DMS 273 (cell line): ENCODE results near the gene LTBP1.
A peak's percentile ranks its signal among the peaks of the same experiment; 100 is the strongest.

Source experiments
- DNase-seq: peaks from one replicate; lab custom pipeline; 2025; ENCODE audit not compliant: unreplicated experiment; lab: John Stamatoyannopoulos, UW

Gene LTBP1

GRCh38 chr2:32930436-32930835, 16.3 kb upstream of the LTBP1 start:
- DNase-seq, result no peak

DNA sequence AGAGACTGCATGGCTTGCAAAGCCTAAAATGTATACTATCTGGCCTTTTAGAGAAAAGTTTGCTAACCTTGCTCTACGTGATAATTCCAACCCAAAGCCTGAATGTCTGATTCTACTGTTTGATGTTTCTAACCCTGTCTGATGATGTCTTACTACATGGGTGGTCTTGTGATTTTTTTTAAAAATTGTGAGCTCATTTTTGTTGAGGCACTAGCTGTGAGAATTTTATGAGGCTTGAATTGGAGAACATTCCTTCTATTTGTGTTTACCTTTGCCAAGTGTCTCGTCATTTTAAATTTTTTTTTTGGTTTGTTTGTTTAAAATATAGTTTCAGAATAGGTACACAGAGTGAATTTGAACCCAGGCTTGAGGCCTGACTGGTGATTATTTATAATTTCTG, 15.2 kb upstream of the LTBP1 start:
- no peak for DNase-seq

DNA sequence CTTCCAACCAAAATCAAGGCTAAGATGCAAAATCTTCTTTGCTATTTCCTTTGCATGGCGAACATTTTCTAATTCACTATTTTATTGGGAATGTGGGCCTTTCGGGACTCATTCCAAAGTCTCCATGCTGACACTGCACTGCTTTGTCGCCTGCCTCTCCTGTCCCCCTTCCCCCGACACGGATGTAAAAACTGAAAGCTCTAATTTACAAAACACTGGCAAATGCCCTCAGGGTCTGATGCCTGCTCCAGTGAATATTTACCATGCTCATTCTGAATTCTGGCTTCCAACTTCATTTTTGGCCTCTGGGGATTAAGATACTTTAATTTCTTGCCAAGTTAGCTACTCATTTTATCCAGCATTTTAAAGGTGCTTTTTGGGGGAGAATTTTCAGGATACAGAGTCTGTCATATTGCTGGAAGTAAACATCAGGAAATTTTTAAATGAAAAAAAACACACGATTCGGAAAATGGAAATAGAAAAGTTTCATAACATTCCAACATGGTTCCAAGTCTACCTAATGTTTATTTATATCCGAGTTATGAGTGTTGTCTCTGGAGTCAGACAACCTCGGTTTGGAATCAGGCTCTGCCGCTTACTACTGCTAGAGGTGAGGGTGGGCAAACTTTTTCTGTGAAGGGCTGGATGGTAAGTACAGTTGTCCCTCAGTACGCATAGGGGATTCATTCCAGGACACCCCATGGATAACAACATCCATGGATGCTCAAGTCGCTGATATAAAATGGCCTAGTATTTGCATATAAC, 14.6 kb upstream of the LTBP1 start:
- DNase-seq, result no peak

DNA sequence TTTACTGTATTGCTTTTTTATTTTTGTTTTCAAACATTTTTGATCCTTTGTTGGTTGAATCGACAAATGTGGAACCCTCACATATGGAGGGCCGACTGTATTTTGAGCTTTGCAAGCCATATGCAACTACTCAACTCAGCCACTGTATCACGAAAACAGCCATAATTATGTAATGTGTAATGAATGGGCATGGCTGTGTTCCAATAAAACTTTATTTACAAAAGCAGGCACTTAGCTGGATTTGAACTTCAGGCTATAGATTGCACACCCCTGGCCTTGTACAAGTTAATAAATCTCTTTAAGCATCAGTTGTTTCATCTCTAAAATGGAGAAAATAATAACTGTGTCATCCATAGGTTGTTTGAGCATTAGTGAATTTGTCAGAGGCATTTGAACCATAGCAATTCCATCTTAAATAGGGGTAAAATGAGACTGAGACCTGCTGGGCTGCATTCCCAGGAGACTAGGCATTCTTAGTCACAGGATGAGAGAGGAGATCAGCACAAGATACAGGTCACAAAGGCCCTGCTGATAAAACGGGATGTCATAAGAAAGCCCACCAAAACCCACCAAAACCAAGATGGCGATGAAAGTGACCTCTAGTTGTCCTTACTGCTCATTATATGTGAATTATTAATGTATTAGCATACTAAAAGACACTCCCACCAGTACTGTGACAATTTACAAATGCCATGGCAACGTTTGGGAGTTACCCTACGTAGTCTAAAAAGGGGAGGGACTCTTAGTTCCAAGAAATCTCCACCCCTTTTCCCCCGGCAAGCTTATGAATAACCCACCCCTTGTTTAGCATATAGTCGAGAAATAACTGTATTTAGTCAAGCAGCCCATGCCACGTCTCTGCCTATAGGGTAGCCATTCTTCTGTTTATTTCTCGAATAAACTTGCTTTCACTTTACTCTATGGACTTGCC, 13.7 kb upstream of the LTBP1 start:
- no peak for DNase-seq

GRCh38 chr2:32933756-32934095, 13.0 kb upstream of the LTBP1 start:
- DNase-seq, result no peak

DNA sequence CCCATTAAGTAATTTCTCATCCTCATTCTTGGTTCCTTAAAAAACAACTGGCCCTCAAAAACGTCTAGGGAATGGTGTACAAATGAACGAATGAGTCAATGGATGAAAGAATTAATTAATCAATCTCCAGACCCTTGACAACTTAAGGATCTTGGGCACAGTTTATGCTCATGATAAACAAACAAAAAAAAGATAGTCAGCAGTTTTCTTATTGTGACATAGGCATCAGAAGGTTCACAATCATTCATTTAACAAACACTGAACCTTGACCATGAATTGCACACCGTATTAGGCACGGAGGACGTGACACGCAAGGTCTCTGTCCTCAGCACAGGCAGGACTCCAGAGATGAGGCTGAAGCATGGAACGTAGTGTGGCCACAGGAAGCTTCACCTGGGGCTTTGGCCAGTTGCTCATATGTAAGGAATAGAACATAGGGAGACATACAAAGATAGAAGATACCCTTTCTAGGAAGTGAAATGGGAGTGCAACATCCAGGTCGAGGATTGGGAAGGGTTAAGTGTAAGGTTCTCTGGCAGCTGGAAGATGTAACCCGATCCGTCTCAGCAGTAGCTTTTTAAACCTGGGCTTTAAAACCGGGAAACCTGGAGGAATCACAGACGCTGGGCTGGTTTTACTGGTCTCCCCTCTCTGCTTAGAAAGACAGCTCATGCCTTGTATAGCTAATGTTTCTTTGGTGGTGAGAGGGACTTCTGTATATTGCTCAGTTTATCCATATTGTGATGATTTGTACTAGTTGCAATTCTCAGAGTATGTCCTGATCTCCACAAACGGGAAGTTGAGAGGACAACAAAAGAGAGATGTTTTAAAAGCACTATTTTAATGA, 8.9 kb upstream of the LTBP1 start:
- peak; percentile 62 for DNase-seq

DNA sequence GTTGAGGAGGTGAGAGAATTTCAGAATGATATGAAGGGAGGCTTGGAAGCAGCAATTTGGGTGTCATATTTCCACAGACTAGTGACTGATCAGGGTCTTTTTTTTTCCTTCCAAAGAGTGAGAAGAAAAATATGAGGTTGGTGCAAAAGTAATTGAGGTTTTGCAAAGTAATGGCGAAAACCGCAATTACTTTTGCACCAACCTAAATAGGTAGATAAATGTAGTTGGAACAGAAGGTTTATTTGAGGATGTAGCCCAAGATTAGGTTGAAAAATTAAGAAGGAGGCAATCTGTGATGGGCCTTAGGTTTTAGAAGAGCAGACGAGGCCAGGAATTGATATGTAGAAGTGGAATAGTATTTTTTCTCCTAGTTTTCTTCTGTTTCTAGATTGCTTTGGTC, 7.8 kb upstream of the LTBP1 start:
- DNase-seq, result no peak

DNA sequence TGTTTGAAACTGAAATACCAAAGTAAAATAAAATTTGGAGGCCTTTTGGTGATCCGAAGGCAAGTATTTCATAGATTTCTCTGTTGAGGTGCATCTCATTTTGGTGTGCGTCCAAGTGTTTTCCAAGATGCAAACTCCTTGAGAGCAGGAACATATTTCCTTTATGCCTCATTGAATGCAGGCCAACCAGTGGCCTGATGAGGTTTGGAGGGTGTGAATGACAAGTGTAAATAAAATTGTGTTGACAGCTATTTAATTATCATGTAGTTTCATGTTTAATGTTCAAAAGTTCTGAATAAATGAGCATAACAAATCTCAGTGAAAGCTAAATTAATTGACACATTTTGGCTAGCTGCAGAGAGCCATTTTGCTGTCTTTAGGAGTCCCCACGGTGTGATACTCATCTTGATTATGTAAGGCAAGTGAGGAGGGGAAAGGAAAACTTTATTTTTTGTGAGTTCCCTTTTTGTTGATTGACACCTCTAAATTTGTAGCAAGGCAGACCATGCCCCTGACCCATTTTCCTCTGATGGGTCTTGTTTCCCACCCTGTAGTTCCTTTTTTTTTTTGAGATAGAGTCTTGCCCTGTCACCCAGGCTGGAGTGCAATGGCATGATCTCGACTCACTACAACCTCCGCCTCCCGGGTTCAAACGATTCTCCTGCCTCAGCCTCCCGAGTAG, 6.3 kb upstream of the LTBP1 start:
- no peak for DNase-seq

GRCh38 chr2:32941944-32942690, 4.6 kb upstream of the LTBP1 start:
- peak; percentile 16 for DNase-seq

DNA sequence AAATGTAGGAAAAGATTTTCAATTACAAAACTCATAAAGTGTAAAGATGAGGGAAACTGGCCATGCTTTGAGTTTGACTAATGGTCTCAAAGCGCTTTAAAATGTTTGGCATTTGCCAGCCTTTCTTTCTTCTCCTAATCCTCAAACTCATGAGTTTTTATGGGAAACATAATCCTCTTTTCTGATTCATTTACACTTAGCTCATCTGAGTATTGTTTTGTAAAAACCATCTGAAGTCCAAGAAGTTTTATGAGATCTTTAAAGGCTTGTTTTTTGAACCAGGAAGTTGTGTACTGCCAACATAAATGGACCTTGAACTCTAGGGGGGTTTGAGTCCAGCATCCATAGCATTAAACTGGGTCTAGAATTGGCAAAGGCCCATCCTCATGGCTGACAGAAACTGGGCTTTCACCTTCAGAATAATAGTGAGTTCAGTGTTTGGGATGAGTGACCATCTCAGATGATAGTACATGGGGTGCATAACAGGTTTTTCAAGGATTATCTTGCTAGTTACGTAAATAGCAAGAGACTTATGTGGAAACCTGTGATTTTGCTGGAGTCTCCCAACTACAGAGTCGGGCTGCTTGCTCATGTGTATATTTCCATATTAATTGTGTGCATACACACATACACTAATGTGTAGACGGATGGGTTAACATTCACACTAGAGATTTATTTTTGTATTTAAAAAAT, 3.8 kb upstream of the LTBP1 start:
- DNase-seq, result no peak

- no peak for DNase-seq
These were observed 1.5 kb upstream of the LTBP1 start for GRCh38 chr2:32945286-32945685.

- DNase-seq, result peak; percentile 74
These were observed 327 bp downstream of the LTBP1 start for GRCh38 chr2:32947076-32947483.

- peak; percentile 74 for DNase-seq
These were observed 861 bp downstream of the LTBP1 start for GRCh38 chr2:32947484-32948143.

- peak; percentile 11 for DNase-seq
These were observed 1.5 kb downstream of the LTBP1 start for GRCh38 chr2:32948266-32948665.

- DNase-seq, result peak; percentile 64
These were observed 2.5 kb downstream of the LTBP1 start for GRCh38 chr2:32949260-32949659.

GRCh38 chr2:32951672-32952071, 4.9 kb downstream of the LTBP1 start:
- no peak for DNase-seq

DNA sequence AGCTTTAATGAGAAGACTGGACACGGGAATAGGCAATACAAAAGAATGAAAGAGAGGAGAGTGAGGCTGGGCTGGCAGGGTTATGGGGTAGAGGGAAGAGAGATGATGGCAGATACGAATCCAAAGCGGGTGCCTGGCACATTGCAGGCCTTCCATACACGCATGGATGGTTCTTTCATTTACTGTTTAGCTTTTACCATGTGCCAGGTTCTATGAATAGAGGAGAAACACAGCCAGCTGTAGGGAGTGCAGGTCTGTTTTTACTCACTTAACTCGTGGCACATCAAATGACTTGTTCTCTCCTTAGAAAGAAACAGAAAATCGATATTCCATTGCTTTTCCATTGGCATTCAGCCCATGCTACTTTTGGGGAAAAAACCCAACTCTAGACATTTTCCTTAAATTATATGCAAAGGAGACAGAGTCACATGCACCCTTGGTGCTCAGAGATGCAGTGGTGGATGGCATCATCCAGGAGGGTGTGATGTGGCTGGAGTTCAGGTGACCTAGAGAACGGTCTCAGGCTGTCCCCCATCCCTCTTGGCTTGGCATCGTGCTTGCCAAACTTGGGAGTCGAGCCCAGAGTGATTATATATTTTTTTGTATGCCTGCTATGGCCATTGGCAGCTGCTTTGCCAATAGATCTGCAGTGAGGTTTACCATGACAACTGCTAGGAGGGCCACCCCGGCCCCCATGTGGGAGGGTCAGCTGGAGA, 6.2 kb downstream of the LTBP1 start:
- no peak for DNase-seq

DNA sequence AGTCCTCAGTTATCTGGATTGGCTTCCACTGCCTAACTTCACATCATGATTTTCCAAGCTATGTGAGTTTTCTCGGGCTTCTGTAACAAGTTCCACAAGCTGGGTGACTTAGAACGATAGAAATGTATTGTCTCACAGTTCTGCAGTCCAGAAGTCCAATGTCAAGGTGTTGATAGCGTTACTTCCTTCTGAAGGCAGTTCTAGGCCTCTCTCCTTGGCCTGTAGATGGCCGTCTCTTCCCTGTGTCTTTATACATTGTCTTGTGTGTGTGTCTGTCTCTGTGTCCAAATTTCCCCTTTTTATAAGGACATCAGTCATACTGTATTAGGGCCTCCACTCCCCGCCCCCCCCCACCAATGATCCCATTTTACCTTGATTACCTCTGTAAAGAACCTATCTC, 7.5 kb downstream of the LTBP1 start:
- no peak for DNase-seq
